NCI-H1092 treated with DMSO at 0.1 percent for 48 hours (cell line): ENCODE measurements around the gene YBX2.
A peak's percentile ranks its signal among the peaks of the same experiment; 100 is the strongest.

Source experiments
- DNase-seq: peaks from one replicate; lab custom pipeline; 2025; lab: John Stamatoyannopoulos, UW

YBX2 gene

DNA sequence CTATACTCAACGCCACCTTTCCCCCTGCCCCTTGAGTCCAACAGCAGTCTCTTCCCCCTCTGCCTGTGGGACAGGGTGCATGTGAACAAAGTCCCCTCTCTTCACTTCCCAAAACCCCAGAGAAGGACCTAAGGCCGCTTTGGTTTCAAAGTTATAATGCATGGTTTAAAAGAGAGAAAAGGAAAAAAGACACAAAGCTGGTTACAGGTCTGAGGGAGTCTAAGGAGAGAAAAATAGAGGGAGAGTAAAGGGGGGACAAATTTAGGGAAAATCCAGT, 51.0 kb downstream of the YBX2 start:
- no peak for DNase-seq

DNA sequence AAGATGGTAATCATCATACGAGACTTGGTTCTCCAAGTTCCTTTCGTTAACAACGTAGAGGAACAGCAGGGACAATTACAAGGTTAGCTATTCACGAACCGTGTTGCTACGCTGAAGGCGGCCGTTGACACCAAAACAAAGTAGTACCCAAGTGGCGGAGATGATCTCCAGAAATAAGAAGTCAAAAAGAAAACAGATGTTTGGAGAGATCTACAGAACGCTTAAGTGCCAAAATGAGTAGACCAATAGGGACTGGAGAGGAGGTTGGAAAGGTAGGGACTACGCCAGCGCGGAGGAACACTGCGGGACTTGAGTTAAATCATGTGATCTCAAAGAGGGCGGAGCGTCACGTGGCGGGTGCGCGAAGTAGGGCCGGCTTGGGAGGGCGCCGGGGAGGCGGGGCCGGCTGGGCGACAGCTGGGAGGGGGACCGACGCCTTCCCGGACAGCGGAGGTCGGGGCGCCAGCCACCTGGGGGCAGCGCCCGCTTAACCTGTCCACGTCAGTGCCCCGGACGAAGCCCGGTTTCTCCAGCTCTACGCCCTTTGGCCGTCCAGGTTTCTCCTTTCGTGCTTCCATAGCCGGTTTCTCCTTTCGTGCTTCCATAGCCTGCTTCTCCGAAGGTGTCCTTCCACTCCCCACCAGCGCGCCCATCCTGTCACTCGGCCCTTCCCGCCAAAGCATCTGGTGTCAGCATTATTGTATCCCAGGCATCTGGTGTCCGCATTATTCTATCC, 51.6 kb downstream of the YBX2 start:
- peak; percentile 93 for DNase-seq

DNA sequence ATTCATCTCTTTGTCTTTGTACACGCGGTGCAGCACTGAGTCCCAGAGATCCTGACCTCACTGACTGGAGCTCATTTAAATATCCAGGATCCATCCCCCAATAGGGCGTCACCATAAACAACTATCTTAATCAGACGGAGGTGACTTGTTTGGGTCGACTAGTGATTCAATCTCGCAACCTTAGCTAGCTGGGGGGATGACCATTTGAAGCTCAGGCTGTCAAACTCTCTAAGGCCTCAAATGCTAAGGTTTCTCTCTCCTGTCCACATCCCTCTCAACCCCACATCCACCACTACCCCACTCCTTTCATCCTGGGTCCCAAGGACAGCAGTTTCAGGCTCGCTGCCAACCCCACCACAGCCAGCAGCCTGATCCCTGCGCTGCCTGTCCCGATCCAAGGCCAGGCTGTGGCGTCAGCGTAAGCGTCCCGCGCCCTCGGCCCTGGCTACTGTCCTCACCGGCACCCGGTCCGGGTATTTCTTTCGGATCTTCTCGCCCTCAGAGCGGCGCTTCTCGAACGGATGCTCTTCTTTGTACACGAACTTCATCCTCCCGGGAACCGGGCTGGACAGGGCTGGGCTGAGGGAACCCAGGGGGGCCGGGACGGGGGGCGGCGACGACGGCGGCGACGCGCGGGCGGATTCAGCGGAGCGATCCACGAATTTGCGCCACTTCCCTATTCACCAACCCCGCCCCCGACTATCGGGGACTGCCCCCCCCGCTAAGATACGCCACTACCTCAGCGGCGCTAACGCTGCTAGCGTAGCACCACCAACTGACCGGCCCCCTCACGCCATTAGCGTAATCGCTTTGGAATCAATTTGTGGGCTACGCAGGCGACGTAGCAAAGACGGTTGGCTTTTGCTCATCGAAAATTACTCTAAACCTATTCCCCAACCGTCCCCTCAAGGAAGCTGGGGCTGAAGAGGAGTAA, 52.4 kb downstream of the YBX2 start, which contains the start of gene GABARAP:
Gene GABARAP (minus strand): TSS at position 667 of the 934 bp plus-strand sequence. CDS start 119 bp downstream, at position 548.
- DNase-seq = peak; percentile 87

DNA sequence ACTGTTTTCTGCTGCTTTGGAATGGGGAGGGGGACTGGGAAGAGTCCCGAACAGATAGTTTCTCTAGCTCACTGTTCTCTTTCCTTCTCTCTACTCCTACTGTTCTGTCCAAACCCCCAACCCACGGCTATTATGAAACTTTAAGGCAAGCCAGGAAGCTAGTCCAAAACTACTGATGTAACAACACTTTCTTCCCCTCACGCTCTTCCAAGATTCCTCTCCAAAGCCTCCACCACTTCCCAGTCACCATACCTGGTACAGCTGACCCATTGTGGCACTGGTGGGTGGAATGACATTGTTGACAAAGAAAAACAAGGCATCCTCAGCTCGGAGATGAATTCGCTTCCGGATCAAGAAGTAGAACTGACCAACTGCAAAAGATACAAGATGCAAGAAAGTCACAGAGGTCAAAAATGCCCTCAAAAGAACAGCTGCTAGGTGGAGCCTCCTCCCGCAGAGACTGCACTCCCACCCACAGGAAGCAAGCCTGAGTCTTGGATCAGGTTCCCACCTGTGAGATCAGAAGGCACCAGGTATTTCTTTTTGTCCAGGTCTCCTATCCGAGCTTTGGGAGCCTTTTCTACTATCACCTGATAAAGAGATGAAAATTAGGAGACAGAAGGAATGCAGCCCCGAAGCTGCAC, 53.2 kb downstream of the YBX2 start:
- no peak for DNase-seq

DNA sequence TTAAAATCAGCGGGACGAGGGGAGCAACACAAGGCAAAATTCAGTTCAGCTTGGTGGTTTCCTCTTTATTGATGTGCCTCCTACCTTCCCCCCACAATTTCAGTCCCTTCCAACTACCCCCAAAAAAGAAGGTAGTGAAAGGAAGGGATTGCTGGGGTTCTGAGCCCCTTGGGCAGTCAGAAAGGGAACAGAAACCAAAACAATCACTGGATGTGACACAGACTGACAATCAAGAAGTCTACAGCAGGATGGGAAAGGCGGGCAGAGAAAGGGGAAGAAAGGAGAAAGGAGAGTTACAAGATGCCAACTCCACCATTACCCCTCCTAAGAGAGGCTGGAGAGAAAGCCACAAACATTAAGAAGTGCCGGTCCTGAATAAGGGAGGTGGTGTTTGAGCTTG, 54.1 kb downstream of the YBX2 start:
- no peak for DNase-seq

DNA sequence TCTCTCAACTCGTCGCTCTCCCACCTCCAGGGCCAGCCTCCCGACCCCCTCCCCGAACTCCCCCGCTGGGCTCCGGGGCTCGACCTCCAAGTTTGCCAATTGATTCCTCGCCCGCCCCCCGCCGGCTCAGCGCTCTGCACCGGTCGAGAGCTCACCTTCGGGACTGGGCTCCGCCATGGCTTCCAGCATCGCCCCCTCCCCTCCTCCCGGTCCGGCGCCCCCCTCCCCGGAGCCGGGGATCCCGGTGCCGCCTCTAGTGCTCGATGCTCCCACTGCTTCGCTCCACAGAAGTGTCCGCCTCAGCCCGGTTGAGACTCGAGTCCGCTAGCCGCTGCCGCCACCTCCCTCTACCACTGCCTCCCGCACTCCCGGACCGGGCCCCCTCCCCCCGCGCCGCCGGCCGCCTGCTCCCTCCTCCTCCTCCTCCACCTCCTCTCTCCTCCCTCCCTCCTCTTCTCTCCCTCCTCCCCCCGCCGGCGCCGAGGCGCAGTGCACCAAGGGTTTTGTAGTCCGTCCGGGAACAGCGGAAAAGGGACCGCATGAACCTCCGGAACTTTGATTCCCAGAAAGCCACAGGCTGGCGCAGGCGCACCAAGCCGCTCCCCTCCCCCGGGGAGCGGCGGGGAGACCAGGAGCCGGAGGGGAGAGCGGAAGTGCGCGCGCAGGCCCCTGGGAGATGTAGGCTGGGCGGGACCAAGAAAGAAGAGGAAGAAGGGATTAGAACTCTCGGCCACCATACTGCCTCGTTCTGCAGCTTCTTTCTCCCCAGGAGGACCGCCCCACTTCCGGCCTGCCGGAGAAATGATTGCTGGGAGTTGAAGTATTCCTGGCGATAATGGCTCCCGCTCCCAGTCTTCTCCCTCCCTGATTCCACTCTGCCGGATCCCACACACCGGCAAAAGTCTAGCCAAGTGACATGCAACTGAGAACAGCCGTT, 55.1 kb downstream of the YBX2 start, which contains the start of gene PHF23:
Gene PHF23 (minus strand): TSS at position 367 of the 937 bp plus-strand sequence. CDS start 178 bp downstream, at position 189.
- DNase-seq = peak; percentile 98

DNA sequence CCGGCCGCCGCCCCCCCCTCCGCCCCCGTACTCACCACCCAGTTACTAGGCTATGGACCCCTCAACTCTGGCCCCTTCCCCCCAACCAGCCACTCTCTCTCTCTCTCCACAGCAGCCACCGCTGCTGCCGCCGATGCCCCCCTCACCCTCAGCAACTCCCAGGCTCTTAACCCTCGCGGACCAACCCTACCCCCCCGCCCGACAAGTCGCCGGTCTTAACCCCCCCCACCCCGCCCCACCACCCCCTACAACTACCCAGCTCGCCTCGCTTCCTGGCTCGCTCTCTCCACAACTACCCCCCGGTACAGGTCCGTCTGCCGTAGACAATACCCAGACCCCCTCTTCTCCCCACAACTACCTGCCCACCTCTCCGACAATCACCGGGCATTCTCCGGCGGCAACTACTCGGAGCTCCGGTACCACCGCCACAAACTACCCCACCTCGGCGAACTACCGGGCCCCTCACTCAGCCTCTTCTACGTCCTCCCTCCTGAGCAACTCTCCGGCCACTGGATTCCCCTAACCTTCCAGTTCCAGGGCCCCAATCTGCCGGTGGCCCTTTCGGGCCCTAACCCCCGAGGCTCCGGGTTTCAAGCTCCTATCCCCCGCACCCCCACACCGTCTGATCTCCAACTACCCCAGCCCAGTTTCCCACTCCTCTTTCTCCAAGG, 55.9 kb downstream of the YBX2 start:
- DNase-seq = no peak
